Glomerular endothelial cell (primary cell): Measurements from ENCODE around the gene RAPGEF1. TPM values are rescaled to one million over a fixed set of nuclear protein-coding genes. Genes with fewer than 3 reads are reported as not detected.

Experiments used
- DNase-seq: peaks from one replicate; pipeline ENCODE4 v3.0.0-alpha.2; 2011; ENCODE audit warnings: low read depth, low spot score; ENCODE audit errors: extremely low read depth
- total RNA-seq: library from RNA; depleted of rRNA; stranded (reverse); fragments of >200 nt; gene quantifications from 2 replicates; pipeline ENCODE4 v1.2.3, GENCODE V29; 2015

The RAPGEF1 gene
- total RNA-seq, 1 donor from 2014 or later, result 102 TPM

DNA sequence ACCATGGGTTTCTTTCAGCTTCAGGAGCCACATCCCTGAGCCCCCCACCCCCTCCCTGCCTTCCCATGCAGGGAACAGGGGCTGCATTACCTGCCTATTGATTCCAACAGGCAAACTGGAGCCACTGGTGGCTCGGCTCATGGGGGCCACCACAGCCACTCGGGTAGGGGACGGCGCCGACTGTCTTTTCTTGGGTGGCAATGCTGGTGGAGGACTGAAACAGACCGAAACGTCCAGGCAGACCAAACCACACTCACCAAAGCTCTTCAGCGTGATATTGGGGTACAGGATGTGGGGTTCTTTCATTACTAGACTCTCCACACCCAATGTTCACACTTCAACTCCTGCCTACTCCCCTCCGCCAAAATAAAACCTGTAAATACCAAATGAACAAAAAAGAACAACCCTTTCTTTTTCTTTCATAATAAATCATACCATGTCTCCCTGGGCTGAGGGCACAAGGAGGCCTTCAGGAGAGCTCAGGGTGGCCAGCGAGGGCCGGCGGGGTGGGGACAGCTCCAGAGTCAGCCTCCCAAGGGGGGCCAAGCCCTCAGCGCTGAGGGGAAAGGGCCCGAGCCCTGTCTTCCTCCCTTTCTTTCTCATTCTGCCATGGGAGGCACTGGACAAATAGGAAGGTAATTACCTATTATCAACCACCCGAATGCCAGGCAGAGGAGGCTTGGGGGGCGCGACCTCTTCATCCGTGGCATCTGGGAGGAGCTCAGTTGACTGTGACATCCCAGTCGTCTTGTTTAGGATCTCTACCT lies 111.2 kb downstream of the RAPGEF1 start:
- no peak for DNase-seq

DNA sequence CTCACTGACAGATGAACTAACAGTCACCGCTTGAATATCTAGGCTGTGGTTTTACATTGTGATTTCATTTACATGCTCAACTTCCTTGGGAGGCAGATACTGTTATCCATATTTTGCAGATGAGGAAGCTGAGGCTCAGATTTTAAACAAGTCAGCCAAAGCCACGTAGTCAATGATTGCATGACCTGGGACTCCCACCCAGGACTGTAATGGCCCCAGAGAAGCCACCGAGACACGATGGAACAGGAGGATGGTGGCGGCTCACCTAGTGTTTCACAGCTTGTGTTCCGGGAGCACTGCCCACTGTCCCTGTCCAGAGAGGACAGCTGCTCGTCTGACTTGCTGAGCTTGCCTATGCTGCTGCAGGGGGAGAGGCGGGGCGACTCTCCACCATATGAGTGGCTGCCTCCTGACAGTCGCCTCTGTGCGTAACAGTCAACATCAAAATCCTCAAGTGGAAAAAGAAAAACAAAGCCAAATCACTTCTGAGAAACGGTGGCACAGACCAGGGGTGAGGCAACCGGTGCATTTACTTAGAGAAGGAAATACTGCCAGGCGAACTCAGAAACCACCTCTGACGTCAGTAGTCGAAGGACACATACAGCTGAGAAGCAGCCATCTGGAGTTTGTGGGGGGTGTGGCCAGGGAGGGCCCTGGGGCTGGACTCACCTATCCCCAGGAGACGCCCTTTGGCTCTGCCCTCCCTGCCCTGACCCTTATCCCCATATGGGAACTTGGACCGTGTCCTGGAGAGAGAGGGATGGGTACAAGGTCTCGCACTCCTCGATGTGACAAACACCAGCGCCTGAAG lies 112.0 kb downstream of the RAPGEF1 start:
- no peak for DNase-seq

DNA sequence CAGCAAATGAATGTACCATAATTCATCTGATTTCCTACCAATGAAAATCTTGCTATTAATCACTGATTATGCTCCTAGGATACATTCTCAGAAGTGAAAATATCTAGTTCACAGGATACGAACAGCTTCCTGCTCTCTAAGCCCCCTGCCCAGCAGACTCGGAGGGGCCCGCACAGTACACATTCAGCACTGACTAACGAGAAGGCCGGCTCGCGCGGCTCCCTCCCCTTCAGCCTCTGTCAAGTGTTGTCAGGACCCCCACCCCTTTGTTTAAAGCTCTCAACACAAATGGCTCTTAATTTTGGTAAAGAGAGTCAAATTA lies 112.6 kb downstream of the RAPGEF1 start:
- DNase-seq, result no peak

DNA sequence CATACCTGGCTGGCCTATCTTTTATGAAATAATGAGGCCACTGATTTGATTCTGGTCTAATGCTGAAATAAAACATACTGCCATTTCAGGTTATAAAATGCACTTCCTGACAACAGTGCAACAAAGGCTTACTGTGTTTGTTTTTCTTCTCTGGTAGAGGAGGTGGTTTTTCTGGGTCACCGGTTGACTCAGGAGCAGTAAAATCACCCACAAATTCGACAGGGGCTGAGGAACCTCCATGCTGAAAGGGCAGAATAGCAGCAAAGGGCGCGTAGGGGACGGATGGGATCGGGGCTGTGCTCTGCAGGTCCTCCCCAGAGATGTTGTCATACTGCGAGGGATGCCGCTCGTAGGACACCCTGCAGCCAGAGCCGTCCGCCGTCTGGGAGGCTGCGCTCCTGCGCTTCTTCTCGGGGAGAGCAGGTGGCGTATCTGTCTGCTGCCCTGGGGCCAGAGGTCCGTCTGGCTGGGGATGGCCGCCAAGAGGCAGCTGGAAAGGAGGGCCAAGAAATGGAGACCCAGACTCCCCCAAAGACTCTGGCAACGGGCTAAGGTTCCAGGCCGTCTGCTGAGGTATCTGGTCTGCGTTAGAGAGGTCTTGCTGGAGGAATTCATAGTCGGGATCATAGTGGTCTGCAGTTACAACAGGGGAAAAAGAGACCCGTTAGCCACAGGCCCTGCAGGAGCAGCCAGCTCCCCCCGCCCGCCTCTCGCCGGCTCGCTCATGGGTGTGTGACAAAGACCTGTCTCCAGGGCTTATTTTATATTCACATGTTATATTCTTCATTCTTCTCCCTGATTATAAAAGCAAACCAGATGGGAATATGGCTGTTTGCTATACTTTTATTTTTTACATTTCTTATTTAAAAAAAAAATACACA lies 113.8 kb downstream of the RAPGEF1 start:
- no peak for DNase-seq

DNA sequence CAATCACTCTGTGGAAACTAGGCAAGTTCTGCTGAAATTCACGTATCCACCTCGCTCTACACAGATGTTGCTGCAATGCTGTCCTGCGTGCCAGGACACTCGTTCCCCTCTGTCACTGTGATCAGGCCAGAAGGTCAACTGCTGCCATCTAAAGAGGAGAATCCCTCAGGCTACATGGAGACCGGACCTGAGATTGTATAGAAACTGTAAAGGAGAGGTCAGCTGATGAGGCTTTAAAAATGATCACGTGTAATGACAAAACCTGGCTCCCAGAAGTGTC lies 114.4 kb downstream of the RAPGEF1 start:
- DNase-seq, result no peak

- no peak for DNase-seq
Measured at GRCh38 chr9:131624636-131625507, 115.0 kb downstream of the RAPGEF1 start.

- DNase-seq, result no peak
Measured at GRCh38 chr9:131623655-131624330, 116.1 kb downstream of the RAPGEF1 start.

- no peak for DNase-seq
Measured at GRCh38 chr9:131622523-131622922, 117.4 kb downstream of the RAPGEF1 start.

DNA sequence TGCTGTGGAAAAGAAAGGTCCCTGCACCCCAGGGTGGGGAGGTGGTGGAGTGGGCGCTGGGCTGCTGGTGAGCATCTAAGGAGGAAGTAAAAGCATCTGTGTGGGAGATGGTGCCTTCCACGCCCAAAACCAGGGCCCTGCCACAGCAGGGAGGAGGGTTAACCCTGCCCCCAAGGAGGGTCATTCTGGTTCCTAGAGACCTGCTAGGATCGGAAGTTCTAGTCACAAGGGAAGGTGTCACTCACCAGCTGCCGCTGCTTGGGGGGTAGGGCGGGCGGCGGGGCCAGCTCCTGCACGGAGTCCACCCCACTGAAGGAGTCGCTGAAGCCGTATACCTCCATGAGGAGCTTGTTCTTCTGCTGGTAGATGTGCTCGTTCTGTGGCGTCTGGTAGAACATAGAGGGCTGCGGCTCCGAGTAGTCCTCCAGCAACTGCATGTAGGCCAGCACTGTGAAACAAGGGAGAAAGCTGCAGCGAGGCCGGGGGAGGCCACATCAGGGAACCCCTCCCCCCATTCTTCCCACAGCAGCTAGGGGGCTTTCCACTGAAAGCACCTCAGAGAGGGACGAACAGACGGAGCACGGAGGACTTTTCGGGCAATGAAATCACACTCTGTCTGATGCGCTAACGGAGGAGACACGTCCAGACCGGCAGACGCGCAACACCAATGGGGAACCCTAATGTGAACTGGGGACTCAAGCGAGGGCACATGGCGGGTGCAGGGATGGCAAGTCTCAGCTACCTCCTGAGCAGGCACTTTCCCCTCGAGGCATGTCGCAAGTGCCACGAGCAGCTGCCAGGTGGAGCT lies 118.1 kb downstream of the RAPGEF1 start:
- DNase-seq, result no peak

DNA sequence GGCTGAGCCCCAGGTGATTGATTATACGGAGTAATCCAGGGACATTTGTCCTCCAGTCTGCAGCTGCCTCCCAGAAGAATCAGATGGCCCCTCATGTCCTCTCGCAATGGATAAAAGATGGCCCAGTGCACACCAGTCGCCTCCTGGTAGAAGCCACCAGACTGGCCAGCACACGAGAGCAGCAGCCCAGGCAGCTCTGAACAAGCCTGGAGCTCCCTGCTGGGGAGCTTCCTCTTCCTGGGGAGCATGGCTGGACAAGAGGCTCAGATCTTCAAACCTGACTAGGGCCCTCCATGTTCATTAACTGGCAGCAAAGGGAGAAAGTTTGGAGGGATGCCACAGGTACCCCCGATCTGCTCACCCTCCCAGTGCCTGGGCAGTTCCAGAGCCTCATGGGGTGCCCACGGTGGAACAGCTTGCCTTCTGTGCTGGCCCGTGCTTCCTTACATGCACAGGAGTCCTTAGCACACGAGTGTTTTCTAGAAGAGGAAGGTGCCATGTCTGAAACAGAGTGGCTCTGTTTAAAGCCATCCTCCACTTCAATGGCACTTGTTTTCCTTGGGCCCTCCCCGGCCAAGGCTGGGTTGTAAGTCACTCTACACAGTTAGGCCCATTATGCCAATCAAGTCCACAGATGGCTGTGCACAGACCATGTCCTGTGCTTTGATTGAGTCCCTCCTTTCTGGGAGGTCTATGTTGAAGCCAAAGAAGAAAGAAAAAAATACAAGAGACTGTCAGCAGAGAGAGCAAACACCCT lies 118.9 kb downstream of the RAPGEF1 start:
- no peak for DNase-seq

DNA sequence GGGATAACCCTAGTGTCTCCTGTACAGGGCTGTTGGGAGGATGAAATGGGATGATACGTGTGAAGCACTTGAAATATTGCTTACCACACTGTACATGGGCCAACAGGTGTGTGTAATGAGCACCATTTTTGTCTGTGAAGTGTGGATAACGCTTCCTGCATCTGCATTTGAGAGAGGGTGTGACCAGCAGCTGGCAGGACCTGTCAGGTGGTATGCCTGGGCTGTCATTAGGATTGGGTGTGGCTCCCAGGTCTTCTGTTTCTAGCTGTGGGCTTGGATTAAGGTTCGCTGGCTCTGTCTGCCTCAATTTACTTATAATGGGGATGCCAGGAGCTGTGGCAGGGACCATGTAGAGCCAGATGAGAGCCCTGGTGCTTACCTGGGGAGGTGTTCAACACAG lies 120.2 kb downstream of the RAPGEF1 start:
- no peak for DNase-seq

- DNase-seq, result no peak
Measured at GRCh38 chr9:131618785-131619184, 121.1 kb downstream of the RAPGEF1 start.

- peak; percentile 34 for DNase-seq
Measured at GRCh38 chr9:131618071-131618479, 121.8 kb downstream of the RAPGEF1 start.

GRCh38 chr9:131617611-131618010 lies 122.3 kb downstream of the RAPGEF1 start:
- DNase-seq, result no peak

DNA sequence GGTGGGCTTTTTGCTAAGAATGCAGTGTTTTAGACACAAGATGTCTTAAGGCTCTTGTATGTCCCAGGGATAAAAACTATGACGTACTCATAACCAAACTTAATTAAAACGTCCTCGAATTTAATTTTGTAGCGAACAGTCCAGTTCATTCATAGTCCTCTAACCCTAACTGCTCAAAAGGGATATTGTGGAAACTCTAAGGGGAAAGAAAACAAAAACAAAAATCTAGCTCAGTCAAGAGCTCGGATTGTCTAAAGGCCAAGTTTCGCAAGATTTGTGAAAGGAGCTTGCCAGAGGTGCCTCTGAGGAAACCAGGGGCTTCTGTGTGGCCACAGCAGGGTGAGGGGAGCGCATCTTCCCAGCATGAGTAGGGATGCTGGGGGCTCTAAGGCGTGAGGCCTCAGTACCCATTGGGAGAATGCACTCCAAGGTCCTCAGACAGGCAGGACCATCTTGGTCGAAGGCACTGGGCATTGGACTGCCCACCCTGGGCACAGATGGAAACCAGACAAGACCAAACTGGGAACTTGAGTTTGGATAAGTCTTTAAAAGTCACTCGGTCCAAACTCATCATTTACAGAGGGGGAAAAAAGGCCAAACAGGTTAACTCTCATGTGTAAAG lies 122.8 kb downstream of the RAPGEF1 start:
- DNase-seq, result no peak

DNA sequence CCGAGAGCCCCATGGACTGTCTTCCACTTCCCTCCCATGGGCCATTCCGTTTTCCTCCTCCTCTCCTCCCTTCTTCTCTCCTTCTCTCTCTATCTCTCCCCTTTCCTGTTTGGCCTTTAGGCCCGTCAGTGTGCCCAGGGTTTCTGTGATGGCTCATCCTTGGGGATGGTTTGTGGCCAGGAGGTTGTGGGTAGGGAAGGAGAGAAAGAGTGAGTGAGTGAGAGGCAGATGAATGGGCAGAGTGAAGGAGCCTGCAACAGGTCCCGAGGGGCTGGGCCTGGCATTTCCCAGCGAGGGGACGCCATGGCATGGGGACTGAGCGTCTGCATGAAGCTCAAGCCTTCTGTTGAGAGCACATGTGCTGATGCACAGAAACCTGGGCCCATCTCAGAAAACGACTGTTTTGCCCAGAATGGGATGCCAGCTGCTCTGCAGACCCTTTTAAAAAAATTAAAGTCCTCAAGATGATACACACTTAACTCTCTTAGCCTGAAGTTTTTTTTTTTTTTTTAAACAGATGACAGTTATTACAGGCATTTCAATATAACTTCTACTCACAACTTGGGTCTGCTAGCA lies 125.4 kb downstream of the RAPGEF1 start:
- no peak for DNase-seq

DNA sequence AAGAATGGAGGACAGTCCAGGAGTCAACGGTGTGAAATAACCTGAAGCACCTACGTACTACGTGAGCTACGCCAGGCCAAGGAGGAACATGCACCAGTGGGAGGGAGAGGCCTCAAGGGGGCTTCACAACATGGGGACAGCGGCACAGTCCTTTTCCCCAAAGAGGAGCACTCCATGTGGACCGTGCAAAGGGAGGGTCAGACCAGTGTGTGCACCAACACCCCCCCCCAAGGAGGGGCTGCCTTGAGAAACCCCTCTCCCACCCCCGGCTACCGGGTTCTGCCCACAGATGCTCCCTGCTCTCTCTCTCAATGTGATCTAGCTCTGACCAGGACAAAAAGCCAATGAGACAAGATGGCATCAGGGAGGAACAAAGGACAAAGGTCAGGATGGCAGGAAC lies 126.0 kb downstream of the RAPGEF1 start:
- DNase-seq, result no peak

GRCh38 chr9:131612851-131613250 lies 127.0 kb downstream of the RAPGEF1 start:
- no peak for DNase-seq
